ENCODE measurements around the gene GP1BA.

The GP1BA gene

DNA sequence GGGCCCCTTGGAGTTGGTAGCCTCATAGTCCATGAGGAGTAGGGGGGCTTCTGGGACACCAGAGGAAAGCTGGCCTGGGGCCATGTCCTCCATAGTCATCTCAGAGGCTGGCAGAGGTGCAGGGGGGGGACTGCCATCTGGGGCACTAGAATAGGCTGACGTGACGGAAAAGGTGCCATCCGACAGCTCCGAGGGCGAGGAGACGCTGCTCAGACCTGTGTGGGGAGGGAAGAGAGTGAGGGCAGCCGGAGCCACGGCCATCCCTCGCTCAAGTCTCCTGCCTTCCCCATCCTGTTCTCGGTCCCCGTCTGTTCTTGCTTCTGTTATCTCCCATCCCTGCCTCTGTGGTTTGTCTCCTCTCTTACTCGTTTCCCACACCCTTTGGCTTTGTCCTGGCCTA is 40.2 kb downstream of the GP1BA start:
- no peak for DNase-seq (ENCODE audit: low read depth in 2 of 2, low spot score in 1 of 2)

DNA sequence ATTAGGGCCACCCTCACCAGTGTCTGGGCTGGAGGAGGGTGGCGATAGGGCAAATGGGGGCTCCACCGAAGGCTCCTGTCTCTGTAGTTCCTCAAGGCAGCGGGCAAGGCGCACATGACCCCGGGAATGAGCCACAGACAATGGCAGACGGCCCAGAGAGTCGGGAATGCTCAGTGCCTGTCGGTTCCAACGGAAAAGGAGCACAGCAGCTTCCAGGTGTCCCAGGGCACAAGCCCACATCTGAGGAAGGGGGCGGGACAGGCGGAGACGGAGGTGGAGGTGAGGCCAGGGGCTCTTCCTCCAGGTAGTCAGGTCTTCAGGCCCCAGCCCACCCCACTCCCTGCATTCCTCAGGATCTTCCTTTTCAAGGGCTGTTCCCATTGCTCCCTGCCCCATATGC is 40.7 kb downstream of the GP1BA start:
- no peak for DNase-seq (ENCODE audit: low read depth in 2 of 2, low spot score in 1 of 2)

DNA sequence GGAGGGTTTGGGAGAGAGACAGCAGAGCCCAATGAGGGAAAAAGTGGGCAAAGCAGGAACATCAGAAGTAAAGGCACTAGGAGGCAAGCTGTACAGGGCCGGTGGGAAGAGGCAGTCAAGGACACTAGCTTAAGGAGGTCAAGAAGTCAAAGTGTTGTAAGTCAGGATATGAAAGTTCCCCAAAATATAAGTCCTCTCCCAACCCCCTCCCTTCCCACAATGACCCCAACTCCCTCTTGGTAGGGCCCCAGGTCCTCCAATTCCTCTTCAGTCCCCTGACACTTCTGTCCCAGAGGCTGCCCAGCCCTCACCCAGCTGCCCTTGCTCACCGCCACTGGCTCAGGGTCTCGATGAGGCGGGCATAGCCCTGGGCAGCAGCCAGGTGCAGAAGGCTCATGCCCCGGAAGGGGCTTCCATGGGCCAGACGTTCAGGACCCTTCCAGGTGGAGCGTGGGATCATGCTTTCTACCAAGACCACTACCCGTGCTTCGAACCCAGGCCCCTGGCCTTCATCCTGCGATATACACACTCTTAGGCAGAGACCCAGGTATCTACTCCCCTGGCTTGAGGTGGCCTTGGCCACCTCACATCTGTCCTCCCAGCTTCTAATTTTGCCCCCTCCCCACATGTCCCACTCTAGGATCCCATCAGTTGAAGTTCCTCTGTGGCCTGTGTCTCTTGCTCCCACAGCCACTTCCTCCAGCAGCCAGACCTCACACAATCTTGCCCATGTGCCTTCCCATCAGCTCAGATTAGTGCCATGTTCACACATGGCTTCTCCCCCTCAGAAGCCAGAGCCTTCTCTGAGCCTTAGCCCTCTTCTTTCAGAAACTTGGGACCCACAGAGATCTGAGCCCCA is 41.4 kb downstream of the GP1BA start:
- DNase-seq (ENCODE audit: low read depth in 2 of 2, low spot score in 1 of 2), result no peak

- DNase-seq (ENCODE audit: low read depth in 2 of 2, low spot score in 1 of 2), result no peak
Observed at GRCh38 chr17:4974115-4974670, 42.1 kb downstream of the GP1BA start.

DNA sequence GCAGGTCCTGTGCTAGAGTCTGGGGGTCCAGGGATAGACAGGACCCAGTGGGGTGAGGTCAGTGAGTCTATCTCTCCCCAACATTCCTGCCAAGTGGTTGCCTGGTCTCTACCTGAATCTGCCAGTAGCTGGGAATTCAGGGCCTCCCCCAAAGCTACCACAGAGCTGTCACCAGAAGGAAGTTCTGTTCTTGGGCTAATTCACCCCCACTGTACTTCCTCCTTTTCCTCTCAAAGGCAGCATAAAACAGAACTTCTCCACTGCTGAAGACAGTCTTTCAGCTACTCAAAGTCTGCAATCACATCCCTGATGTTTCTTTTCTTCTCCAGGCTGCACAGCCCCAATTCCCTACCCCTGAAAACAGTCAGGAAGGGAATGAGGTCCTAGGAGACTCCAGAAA is 46.6 kb downstream of the GP1BA start:
- no peak for DNase-seq (ENCODE audit: low read depth in 2 of 2, low spot score in 1 of 2)

DNA sequence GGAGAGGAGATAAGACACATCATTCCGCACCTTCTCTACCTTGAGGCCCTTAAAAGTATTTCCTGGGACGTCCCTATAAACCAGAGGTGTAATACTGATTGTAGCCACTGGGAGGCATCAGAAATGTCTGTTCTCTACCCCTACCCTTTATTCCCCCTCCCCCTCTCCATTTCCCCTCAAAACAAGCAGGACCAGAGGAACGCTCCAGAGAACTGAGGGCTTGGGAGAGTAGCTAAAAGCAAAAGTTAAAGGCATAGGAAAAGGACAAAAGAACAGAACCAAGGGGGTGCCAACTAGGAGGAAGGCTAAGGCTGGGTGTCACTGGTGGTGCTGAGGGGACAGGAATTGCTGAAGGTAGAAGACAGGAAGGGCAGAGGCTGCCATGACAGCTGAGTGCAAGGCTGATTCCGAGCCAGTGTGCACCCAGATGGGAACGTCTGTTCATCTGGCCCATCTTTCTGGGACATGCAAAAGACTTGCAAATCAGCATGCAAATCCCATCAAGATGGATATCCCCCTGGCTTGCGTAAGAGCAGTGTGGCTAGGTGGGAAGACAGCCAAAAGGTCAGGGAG is 48.7 kb downstream of the GP1BA start:
- DNase-seq (ENCODE audit: low read depth in 2 of 2, low spot score in 1 of 2), result no peak

GRCh38 chr17:4982305-4982704 is 50.2 kb downstream of the GP1BA start:
- DNase-seq (ENCODE audit: low read depth in 2 of 2, low spot score in 1 of 2), result no peak

All from stimulated activated CD8-positive, alpha-beta memory T cell treated with anti-CD3 and anti-CD28 coated beads, Interleukin-4, amount 100 ng/mL, for 4 hours (primary cell).